Fibroblast of lung (primary cell): ENCODE data around the gene CCL3.
"Not testable (repeated sequence)": the region's sequence is repeated elsewhere in the genome, so short reads cannot be mapped to it uniquely, and the experiment has no call there.

Experiments used
- EZH2 ChIP-seq: IDR thresholded peaks from 2 replicates; pipeline ENCODE4 v1.5.1; 2012; ENCODE audit warnings: low read length, control low read depth, mild to moderate bottlenecking; ENCODE audit errors: missing control alignments
- TF ChIP-seq, protein P1 (sequence below), 2 donors: IDR thresholded peaks in 1 of 2; conservative IDR thresholded peaks in 1 of 2; 1 replicate in 1 of 2; 2 replicates in 1 of 2; pipeline ENCODE4 v1.5.1; 2011 to 2012; ENCODE audit warnings: low read length in 2 of 2, control low read depth in 1 of 2, inconsistent platforms in 1 of 2, low read depth in 1 of 2, mild to moderate bottlenecking in 1 of 2

DNA sequence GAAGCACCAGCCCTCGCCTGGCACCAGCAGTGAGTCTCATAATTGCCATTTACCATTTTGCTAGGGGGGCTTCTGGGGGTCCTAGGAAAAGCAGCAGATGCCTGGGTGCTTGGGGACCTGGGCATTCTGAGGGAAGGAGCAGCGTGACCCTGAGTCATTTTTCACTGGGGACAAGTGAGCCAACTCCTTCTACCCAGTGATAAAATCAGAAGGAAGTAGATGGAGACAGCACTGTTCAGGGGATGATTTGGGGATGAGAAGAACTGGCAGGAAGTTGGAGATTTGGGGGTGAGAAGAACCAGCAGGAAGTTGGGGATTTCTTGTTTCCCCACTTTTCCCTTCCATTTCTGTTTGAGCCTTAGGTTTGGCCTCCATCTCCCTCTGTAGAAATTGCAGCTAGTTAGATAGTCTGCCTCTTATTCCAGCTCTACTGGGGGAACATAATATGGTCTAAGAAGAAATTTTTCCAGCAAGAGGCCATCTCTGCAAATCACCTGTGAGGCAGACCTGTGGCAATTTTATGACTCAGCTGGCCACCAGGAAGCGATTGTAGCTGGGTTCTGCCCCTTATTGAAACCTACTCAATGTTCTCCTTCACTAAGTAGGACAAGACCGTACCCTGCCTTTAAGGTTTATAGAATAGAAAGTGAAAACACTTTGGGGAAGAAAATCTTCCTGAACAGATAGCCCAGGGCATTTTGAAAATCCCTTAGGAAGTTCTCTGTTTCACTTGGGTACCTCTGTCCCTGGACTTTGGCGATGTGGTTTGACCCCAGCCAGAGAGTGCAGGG lies 8.1 kb downstream of the CCL3 start:
- TF ChIP-seq EZH2, result not testable (repeated sequence)
- TF ChIP-seq, protein P1, sequence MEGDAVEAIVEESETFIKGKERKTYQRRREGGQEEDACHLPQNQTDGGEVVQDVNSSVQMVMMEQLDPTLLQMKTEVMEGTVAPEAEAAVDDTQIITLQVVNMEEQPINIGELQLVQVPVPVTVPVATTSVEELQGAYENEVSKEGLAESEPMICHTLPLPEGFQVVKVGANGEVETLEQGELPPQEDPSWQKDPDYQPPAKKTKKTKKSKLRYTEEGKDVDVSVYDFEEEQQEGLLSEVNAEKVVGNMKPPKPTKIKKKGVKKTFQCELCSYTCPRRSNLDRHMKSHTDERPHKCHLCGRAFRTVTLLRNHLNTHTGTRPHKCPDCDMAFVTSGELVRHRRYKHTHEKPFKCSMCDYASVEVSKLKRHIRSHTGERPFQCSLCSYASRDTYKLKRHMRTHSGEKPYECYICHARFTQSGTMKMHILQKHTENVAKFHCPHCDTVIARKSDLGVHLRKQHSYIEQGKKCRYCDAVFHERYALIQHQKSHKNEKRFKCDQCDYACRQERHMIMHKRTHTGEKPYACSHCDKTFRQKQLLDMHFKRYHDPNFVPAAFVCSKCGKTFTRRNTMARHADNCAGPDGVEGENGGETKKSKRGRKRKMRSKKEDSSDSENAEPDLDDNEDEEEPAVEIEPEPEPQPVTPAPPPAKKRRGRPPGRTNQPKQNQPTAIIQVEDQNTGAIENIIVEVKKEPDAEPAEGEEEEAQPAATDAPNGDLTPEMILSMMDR (conservative IDR thresholded peaks at IDR 0.05 in 1 of 2, IDR thresholded peaks at IDR 0.05 in 1 of 2; ENCODE audit: low read depth in 1 of 2, low read length in 2 of 2), result not testable (repeated sequence)
